ENCODE measurements around the gene TBC1D22A.

DNA sequence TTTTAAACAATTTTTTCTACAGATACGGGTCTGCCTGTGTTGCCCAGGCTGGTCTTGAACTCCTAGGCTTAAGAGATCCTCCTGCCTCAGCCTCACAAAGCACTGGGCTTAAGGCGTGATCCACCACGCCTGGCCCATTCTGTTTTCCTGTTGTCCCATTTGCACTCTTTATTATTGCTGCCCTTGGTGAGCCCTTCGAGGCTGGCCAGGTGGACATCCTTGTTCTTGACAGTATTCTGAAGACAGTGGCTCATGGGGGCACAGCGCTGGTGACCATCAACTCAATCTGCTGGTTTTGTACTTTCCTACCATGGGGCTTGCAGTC lies 35.6 kb downstream of the TBC1D22A start:
- TF ChIP-seq, protein P1, sequence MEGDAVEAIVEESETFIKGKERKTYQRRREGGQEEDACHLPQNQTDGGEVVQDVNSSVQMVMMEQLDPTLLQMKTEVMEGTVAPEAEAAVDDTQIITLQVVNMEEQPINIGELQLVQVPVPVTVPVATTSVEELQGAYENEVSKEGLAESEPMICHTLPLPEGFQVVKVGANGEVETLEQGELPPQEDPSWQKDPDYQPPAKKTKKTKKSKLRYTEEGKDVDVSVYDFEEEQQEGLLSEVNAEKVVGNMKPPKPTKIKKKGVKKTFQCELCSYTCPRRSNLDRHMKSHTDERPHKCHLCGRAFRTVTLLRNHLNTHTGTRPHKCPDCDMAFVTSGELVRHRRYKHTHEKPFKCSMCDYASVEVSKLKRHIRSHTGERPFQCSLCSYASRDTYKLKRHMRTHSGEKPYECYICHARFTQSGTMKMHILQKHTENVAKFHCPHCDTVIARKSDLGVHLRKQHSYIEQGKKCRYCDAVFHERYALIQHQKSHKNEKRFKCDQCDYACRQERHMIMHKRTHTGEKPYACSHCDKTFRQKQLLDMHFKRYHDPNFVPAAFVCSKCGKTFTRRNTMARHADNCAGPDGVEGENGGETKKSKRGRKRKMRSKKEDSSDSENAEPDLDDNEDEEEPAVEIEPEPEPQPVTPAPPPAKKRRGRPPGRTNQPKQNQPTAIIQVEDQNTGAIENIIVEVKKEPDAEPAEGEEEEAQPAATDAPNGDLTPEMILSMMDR (IDR thresholded peaks at IDR 0.05 in 2 of 3, conservative IDR thresholded peaks at IDR 0.05 in 1 of 3; ENCODE audit: borderline replicate concordance in 1 of 3, insufficient read depth in 1 of 3, low read depth in 2 of 3, low read length in 2 of 3): no peak
- TF ChIP-seq JUND (IDR thresholded peaks at IDR 0.05) (no peak), POLR2AphosphoS5 (IDR thresholded peaks at IDR 0.05; ENCODE audit: low read depth, low read length) (no peak), EZH2phosphoT487 (IDR thresholded peaks at IDR 0.05; ENCODE audit: borderline replicate concordance) (no peak), POLR2A (IDR thresholded peaks at IDR 0.05; ENCODE audit: borderline replicate concordance, extremely low read depth, insufficient read depth, insufficient read length) (no peak), SIN3A (IDR thresholded peaks at IDR 0.05; ENCODE audit: low read depth) (no peak), EGR1 (IDR thresholded peaks at IDR 0.05; ENCODE audit: low read depth) (no peak), YY1 (IDR thresholded peaks at IDR 0.05; ENCODE audit: extremely low read depth, insufficient replicate concordance, low read depth, low read length) (no peak), ZNF274 (IDR thresholded peaks at IDR 0.05; ENCODE audit: low read depth, low read length) (no peak), CEBPB (IDR thresholded peaks at IDR 0.05; ENCODE audit: low read depth) (no peak), SRF (IDR thresholded peaks at IDR 0.05; ENCODE audit: low read depth) (no peak), SP1 (IDR thresholded peaks at IDR 0.05; ENCODE audit: low read depth) (no peak)
- TF ChIP-seq, protein P2, sequence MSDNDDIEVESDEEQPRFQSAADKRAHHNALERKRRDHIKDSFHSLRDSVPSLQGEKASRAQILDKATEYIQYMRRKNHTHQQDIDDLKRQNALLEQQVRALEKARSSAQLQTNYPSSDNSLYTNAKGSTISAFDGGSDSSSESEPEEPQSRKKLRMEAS (IDR thresholded peaks at IDR 0.05): no peak
